WTC11 (cell line): Measurements from ENCODE around the gene SLA2. TPM values are rescaled to one million over a fixed set of nuclear protein-coding genes. Genes with fewer than 3 reads are reported as not detected.

ENCODE experiments used
- ATAC-seq: fragments of 200-7000 bp; cut with Tn5 transposase; 2 replicates; pipeline ENCODE4 v1.10.0; 2021; ENCODE audit warnings: mild to moderate bottlenecking, moderate library complexity
- CTCF ChIA-PET: fragments of 300-600 bp; sonication (Branson Sonifier 250); formaldehyde crosslinking; loops from one replicate; lab custom pipeline; 2021; ENCODE audit warnings: antibody characterized with exemption; lab: Charles Lee
- POLR2A ChIA-PET: fragments of 350-600 bp; sonication (Branson Sonifier 250); formaldehyde crosslinking; loops from one replicate; lab custom pipeline; 2021; ENCODE audit warnings: antibody characterized with exemption; lab: Charles Lee
- DNase-seq: peaks from one replicate; pipeline ENCODE4 v3.0.0; 2021; ENCODE audit warnings: low spot score
- H3K27ac Mint-ChIP-seq: 2 replicates; pipeline ENCODE4 v1.8.0; 2021; ENCODE audit warnings: mixed read lengths
- H3K27me3 Mint-ChIP-seq: 2 replicates; pipeline ENCODE4 v1.8.0; 2021; ENCODE audit warnings: low read depth, mild to moderate bottlenecking, moderate library complexity, mixed read lengths
- H3K36me3 Mint-ChIP-seq: 2 replicates; pipeline ENCODE4 v1.8.0; 2021; ENCODE audit warnings: mixed read lengths
- H3K4me1 Mint-ChIP-seq: 2 replicates; pipeline ENCODE4 v1.8.0; 2022; ENCODE audit warnings: mixed read lengths
- H3K4me3 Mint-ChIP-seq: 2 replicates; pipeline ENCODE4 v1.8.0; 2021; ENCODE audit warnings: mild to moderate bottlenecking, moderate library complexity, mixed read lengths
- H3K9me3 Mint-ChIP-seq: 2 replicates; pipeline ENCODE4 v1.8.0; 2021; ENCODE audit warnings: mixed read lengths
- ETV6 ChIP-seq: sonication (generic); formaldehyde crosslinking; IDR thresholded peaks from 2 replicates; pipeline ENCODE4 v1.8.1; 2022; ENCODE audit warnings: mild to moderate bottlenecking, missing genetic modification reagents
- GABPB1 ChIP-seq: sonication (generic); formaldehyde crosslinking; IDR thresholded peaks from 2 replicates; pipeline ENCODE4 v1.8.1; 2023; ENCODE audit warnings: mild to moderate bottlenecking, missing genetic modification reagents
- GTF2I ChIP-seq: fragments of 250-450 bp; sonication (Bioruptor Pico); conservative IDR thresholded peaks from 2 replicates; pipeline ENCODE4 v1.4.0; 2021; ENCODE audit warnings: mild to moderate bottlenecking
- HMGA2 ChIP-seq: fragments of 250-450 bp; sonication (Bioruptor Pico); IDR thresholded peaks from 2 replicates; pipeline ENCODE4 v1.4.0; 2021; ENCODE audit warnings: mild to moderate bottlenecking, moderate library complexity
- IRF2 ChIP-seq: sonication (generic); formaldehyde crosslinking; IDR thresholded peaks from 2 replicates; pipeline ENCODE4 v1.8.0; 2022; ENCODE audit warnings: low read depth, missing genetic modification reagents, borderline replicate concordance
- NR2C2 ChIP-seq: sonication (generic); formaldehyde crosslinking; IDR thresholded peaks from 2 replicates; pipeline ENCODE4 v1.8.0; 2022; ENCODE audit warnings: mild to moderate bottlenecking, missing genetic modification reagents
- RORB ChIP-seq: fragments of 250-450 bp; sonication (Bioruptor Pico); IDR thresholded peaks from 2 replicates; pipeline ENCODE4 v1.9.0; 2021; ENCODE audit warnings: mild to moderate bottlenecking
- SMAD4 ChIP-seq: sonication (generic); formaldehyde crosslinking; IDR thresholded peaks from 2 replicates; pipeline ENCODE4 v1.8.0; 2022; ENCODE audit warnings: mild to moderate bottlenecking, missing genetic modification reagents
- ZBTB21 ChIP-seq: sonication (generic); formaldehyde crosslinking; IDR thresholded peaks from 2 replicates; pipeline ENCODE4 v1.8.1; 2023; ENCODE audit warnings: mild to moderate bottlenecking, missing genetic modification reagents, borderline replicate concordance
- ZNF219 ChIP-seq: sonication (generic); formaldehyde crosslinking; IDR thresholded peaks from 2 replicates; pipeline ENCODE4 v1.8.0; 2023; ENCODE audit warnings: missing genetic modification reagents, mild to moderate bottlenecking, borderline replicate concordance
- ZNF232 ChIP-seq: sonication (generic); formaldehyde crosslinking; IDR thresholded peaks from 2 replicates; pipeline ENCODE4 v1.8.0; 2022; ENCODE audit warnings: mild to moderate bottlenecking, missing genetic modification reagents
- ZNF263 ChIP-seq: sonication (generic); formaldehyde crosslinking; IDR thresholded peaks from 2 replicates; pipeline ENCODE4 v1.8.1; 2022; ENCODE audit warnings: low read depth, mild to moderate bottlenecking, moderate library complexity, missing genetic modification reagents
- ZNF396 ChIP-seq: fragments of 250-450 bp; sonication (Bioruptor Pico); IDR thresholded peaks from 2 replicates; pipeline ENCODE4 v1.8.0; 2021; ENCODE audit warnings: mild to moderate bottlenecking, moderate library complexity, borderline replicate concordance
- total RNA-seq: library from RNA; stranded (reverse); gene quantifications from 3 replicates; pipeline ENCODE4 v1.2.3, GENCODE V29; 2021
- TF ChIP-seq, protein P1 (sequence below): sonication (generic); formaldehyde crosslinking; conservative IDR thresholded peaks from 2 replicates; pipeline ENCODE4 v1.8.1; 2023; ENCODE audit warnings: mild to moderate bottlenecking, low read depth, missing genetic modification reagents, moderate library complexity
- TF ChIP-seq, protein P2 (sequence below): sonication (generic); formaldehyde crosslinking; IDR thresholded peaks from 2 replicates; pipeline ENCODE4 v1.8.1; 2022; ENCODE audit warnings: mild to moderate bottlenecking, moderate library complexity, missing genetic modification reagents
- TF ChIP-seq, protein P3 (sequence below): sonication (generic); formaldehyde crosslinking; IDR thresholded peaks from 2 replicates; pipeline ENCODE4 v1.8.0; 2023; ENCODE audit warnings: missing genetic modification reagents
- TF ChIP-seq, protein P4 (sequence below): fragments of 250-450 bp; sonication (Bioruptor Pico); IDR thresholded peaks from 2 replicates; pipeline ENCODE4 v1.9.0; 2021; ENCODE audit warnings: mild to moderate bottlenecking
- TF ChIP-seq, protein P5 (sequence below): fragments of 250-450 bp; sonication (Bioruptor Pico); IDR thresholded peaks from 2 replicates; pipeline ENCODE4 v1.8.0; 2021; ENCODE audit warnings: mild to moderate bottlenecking
- TF ChIP-seq, protein P6 (sequence below): sonication (generic); formaldehyde crosslinking; IDR thresholded peaks from 2 replicates; pipeline ENCODE4 v1.8.0; 2022; ENCODE audit warnings: mild to moderate bottlenecking, missing genetic modification reagents
- TF ChIP-seq, protein P7 (sequence below): sonication (generic); formaldehyde crosslinking; conservative IDR thresholded peaks from 2 replicates; pipeline ENCODE4 v1.8.1; 2022; ENCODE audit warnings: mild to moderate bottlenecking, missing genetic modification reagents

SLA2 gene
- total RNA-seq, 1 experiment from 2014 or later, result 0.17 TPM

DNA sequence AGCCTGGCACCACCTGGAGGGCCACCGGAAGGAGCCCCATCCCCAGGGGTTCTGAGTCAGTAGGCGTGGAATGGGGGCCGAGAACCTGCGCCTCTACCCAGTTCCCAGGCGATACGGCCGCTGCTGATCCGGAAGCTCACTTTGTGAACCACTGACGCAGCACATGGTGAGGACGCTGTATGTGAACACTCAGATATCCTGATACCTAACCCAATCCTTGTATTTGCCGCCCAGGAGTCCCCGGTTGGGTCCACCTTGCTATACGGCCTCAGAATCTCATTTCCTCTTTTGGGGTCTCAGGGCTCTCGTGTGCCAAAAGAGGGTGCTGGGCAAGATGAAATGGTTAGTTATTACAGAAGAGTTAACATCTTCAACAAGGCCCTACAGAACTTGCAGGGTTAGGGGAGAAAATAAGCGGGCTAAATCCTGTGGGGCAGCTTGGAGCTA is 41.0 kb downstream of the SLA2 start (continued):
- TF ChIP-seq, protein P1, sequence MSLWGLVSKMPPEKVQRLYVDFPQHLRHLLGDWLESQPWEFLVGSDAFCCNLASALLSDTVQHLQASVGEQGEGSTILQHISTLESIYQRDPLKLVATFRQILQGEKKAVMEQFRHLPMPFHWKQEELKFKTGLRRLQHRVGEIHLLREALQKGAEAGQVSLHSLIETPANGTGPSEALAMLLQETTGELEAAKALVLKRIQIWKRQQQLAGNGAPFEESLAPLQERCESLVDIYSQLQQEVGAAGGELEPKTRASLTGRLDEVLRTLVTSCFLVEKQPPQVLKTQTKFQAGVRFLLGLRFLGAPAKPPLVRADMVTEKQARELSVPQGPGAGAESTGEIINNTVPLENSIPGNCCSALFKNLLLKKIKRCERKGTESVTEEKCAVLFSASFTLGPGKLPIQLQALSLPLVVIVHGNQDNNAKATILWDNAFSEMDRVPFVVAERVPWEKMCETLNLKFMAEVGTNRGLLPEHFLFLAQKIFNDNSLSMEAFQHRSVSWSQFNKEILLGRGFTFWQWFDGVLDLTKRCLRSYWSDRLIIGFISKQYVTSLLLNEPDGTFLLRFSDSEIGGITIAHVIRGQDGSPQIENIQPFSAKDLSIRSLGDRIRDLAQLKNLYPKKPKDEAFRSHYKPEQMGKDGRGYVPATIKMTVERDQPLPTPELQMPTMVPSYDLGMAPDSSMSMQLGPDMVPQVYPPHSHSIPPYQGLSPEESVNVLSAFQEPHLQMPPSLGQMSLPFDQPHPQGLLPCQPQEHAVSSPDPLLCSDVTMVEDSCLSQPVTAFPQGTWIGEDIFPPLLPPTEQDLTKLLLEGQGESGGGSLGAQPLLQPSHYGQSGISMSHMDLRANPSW (CRISPR knock-in tag), result no peak
- TF ChIP-seq, protein P2, sequence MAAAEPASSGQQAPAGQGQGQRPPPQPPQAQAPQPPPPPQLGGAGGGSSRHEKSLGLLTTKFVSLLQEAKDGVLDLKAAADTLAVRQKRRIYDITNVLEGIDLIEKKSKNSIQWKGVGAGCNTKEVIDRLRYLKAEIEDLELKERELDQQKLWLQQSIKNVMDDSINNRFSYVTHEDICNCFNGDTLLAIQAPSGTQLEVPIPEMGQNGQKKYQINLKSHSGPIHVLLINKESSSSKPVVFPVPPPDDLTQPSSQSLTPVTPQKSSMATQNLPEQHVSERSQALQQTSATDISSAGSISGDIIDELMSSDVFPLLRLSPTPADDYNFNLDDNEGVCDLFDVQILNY (CRISPR knock-in tag), result no peak
- TF ChIP-seq SMAD4 (CRISPR knock-in tag), result no peak
- TF ChIP-seq, all 79 proteins: peak for 0

DNA sequence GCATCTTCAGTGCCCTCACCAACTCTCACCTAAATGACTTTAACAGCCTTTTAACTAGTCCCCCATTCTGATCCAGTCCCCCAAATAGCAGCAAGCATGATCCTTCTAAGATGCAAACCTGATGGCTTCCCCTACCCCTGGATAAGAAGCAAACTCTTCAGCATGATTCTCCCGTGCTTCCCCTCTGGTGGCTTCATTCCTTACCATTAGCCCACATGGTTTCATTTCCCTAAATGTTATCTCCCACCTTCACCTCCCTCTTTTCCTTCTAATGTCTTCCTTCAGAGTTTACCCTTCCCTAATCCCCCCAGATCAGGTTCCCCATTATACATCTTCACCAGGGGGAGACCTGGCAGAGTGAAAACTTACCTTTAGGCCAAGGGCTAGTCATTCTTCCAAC is 44.5 kb downstream of the SLA2 start:
- ATAC-seq (no peak), DNase-seq (no peak)
- H3K9me3 Mint-ChIP-seq, result no peaks in the 10 kb centered on the region
- H3K27me3 Mint-ChIP-seq, result no peaks in the 10 kb centered on the region; the same call in 1 of the 2 replicates
- no peak for TF ChIP-seq ZNF396 (CRISPR knock-in tag)
- no peak for TF ChIP-seq ZNF219 (CRISPR knock-in tag)
- no peak for TF ChIP-seq ZNF263 (CRISPR knock-in tag)
- no peak for TF ChIP-seq HMGA2 (CRISPR knock-in tag)
- TF ChIP-seq, protein P3, sequence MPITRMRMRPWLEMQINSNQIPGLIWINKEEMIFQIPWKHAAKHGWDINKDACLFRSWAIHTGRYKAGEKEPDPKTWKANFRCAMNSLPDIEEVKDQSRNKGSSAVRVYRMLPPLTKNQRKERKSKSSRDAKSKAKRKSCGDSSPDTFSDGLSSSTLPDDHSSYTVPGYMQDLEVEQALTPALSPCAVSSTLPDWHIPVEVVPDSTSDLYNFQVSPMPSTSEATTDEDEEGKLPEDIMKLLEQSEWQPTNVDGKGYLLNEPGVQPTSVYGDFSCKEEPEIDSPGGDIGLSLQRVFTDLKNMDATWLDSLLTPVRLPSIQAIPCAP (CRISPR knock-in tag), result no peak
- TF ChIP-seq GTF2I (CRISPR knock-in tag), result no peak
- TF ChIP-seq, protein P4, sequence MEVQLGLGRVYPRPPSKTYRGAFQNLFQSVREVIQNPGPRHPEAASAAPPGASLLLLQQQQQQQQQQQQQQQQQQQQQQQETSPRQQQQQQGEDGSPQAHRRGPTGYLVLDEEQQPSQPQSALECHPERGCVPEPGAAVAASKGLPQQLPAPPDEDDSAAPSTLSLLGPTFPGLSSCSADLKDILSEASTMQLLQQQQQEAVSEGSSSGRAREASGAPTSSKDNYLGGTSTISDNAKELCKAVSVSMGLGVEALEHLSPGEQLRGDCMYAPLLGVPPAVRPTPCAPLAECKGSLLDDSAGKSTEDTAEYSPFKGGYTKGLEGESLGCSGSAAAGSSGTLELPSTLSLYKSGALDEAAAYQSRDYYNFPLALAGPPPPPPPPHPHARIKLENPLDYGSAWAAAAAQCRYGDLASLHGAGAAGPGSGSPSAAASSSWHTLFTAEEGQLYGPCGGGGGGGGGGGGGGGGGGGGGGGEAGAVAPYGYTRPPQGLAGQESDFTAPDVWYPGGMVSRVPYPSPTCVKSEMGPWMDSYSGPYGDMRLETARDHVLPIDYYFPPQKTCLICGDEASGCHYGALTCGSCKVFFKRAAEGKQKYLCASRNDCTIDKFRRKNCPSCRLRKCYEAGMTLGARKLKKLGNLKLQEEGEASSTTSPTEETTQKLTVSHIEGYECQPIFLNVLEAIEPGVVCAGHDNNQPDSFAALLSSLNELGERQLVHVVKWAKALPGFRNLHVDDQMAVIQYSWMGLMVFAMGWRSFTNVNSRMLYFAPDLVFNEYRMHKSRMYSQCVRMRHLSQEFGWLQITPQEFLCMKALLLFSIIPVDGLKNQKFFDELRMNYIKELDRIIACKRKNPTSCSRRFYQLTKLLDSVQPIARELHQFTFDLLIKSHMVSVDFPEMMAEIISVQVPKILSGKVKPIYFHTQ (CRISPR knock-in tag), result no peak
- no peak for TF ChIP-seq GABPB1 (CRISPR knock-in tag)
- TF ChIP-seq, protein P5, sequence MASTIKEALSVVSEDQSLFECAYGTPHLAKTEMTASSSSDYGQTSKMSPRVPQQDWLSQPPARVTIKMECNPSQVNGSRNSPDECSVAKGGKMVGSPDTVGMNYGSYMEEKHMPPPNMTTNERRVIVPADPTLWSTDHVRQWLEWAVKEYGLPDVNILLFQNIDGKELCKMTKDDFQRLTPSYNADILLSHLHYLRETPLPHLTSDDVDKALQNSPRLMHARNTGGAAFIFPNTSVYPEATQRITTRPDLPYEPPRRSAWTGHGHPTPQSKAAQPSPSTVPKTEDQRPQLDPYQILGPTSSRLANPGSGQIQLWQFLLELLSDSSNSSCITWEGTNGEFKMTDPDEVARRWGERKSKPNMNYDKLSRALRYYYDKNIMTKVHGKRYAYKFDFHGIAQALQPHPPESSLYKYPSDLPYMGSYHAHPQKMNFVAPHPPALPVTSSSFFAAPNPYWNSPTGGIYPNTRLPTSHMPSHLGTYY (CRISPR knock-in tag), result no peak
- no peak for TF ChIP-seq IRF2 (CRISPR knock-in tag)
- no peak for TF ChIP-seq ETV6 (CRISPR knock-in tag)
- no peak for TF ChIP-seq ZBTB21
- no peak for TF ChIP-seq NR2C2 (CRISPR knock-in tag)
- TF ChIP-seq, protein P6, sequence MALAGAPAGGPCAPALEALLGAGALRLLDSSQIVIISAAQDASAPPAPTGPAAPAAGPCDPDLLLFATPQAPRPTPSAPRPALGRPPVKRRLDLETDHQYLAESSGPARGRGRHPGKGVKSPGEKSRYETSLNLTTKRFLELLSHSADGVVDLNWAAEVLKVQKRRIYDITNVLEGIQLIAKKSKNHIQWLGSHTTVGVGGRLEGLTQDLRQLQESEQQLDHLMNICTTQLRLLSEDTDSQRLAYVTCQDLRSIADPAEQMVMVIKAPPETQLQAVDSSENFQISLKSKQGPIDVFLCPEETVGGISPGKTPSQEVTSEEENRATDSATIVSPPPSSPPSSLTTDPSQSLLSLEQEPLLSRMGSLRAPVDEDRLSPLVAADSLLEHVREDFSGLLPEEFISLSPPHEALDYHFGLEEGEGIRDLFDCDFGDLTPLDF, result no peak
- TF ChIP-seq, protein P7, sequence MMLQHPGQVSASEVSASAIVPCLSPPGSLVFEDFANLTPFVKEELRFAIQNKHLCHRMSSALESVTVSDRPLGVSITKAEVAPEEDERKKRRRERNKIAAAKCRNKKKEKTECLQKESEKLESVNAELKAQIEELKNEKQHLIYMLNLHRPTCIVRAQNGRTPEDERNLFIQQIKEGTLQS, result no peak
- TF ChIP-seq, protein P2 (CRISPR knock-in tag), result no peak
- TF ChIP-seq ZNF232 (CRISPR knock-in tag), result no peak
- TF ChIP-seq RORB (CRISPR knock-in tag), result no peak
- H3K4me3 Mint-ChIP-seq, result no peak overlapping the region
- CTCF ChIA-PET, result interaction anchor here (1.4 to 1.5 kb wide), 2 partner anchors 9 to 54 kb away, joined by 3 to 4 read pairs; no protein-coding TSS in a partner anchor
- no peaks in the 10 kb centered on the region for H3K36me3 Mint-ChIP-seq
- H3K4me1 Mint-ChIP-seq, result peaks cover 28% of the 10 kb centered on the region
- POLR2A ChIA-PET, result no interaction called here
- H3K27ac Mint-ChIP-seq, result no peak overlapping the region
